ENCODE measurements around the gene RAB3GAP2. TPM values are rescaled to one million over a fixed set of nuclear protein-coding genes. Genes with fewer than 3 reads are reported as not detected.
"Not testable (repeated sequence)": the region's sequence is repeated elsewhere in the genome, so short reads cannot be mapped to it uniquely, and the experiment has no call there.

RAB3GAP2 gene
- total RNA-seq, 1 donor from 2014 or later: 37.0 TPM

- DNase-seq: no peak
Measured at GRCh38 chr1:220233927-220234326, 38.3 kb downstream of the RAB3GAP2 start.

GRCh38 chr1:220229771-220230170, 42.5 kb downstream of the RAB3GAP2 start:
- no peak for DNase-seq

- no peak for DNase-seq
Measured at GRCh38 chr1:220227393-220227792, 44.9 kb downstream of the RAB3GAP2 start.

- no peak for DNase-seq
Measured at GRCh38 chr1:220226752-220227151, 45.5 kb downstream of the RAB3GAP2 start.

- DNase-seq: no peak
Measured at GRCh38 chr1:220225957-220226356, 46.3 kb downstream of the RAB3GAP2 start.

- no peak for DNase-seq
Measured at GRCh38 chr1:220224611-220225124, 47.6 kb downstream of the RAB3GAP2 start.

- no peak for DNase-seq
Measured at GRCh38 chr1:220224033-220224432, 48.2 kb downstream of the RAB3GAP2 start.

- DNase-seq: no peak
Measured at GRCh38 chr1:220222939-220223338, 49.3 kb downstream of the RAB3GAP2 start.

- no peak for DNase-seq
Measured at GRCh38 chr1:220221670-220222069, 50.6 kb downstream of the RAB3GAP2 start.

- no peak for DNase-seq
Measured at GRCh38 chr1:220221269-220221668, 51.0 kb downstream of the RAB3GAP2 start.

GRCh38 chr1:220220699-220221040, 51.6 kb downstream of the RAB3GAP2 start:
- DNase-seq: not testable (repeated sequence)

GRCh38 chr1:220219865-220220698, 52.2 kb downstream of the RAB3GAP2 start:
- DNase-seq: no peak

- DNase-seq: no peak
Measured at GRCh38 chr1:220219136-220219442, 53.2 kb downstream of the RAB3GAP2 start.

- DNase-seq: peak; percentile 77
Measured at GRCh38 chr1:220218397-220219135, 53.7 kb downstream of the RAB3GAP2 start.

- no peak for DNase-seq
Measured at GRCh38 chr1:220217383-220217988, 54.8 kb downstream of the RAB3GAP2 start.

- no peak for DNase-seq
Measured at GRCh38 chr1:220213382-220213983, 58.8 kb downstream of the RAB3GAP2 start.

- no peak for DNase-seq
Measured at GRCh38 chr1:220207411-220207810, 64.8 kb downstream of the RAB3GAP2 start.

- DNase-seq: not testable (repeated sequence)
Measured at GRCh38 chr1:220204758-220205157, 67.5 kb downstream of the RAB3GAP2 start.

- DNase-seq: no peak
Measured at GRCh38 chr1:220203816-220204215, 68.4 kb downstream of the RAB3GAP2 start.

- no peak for DNase-seq
Measured at GRCh38 chr1:220198186-220199005, 73.9 kb downstream of the RAB3GAP2 start.

GRCh38 chr1:220195701-220196100, 76.6 kb downstream of the RAB3GAP2 start:
- DNase-seq: no peak

All from tongue (tissue), 2 donors.